ENCODE measurements around the gene MLLT3.
"Not testable (repeated sequence)": the region's sequence is repeated elsewhere in the genome, so short reads cannot be mapped to it uniquely, and the experiment has no call there.

Gene MLLT3

GRCh38 chr9:20593537-20593936 lies 28.8 kb downstream of the MLLT3 start:
- no peak for DNase-seq

- no peak for DNase-seq
These were observed 29.2 kb downstream of the MLLT3 start for GRCh38 chr9:20593105-20593504.

- no peak for DNase-seq
These were observed 29.6 kb downstream of the MLLT3 start for GRCh38 chr9:20592673-20593072.

GRCh38 chr9:20591223-20591622 lies 31.1 kb downstream of the MLLT3 start:
- no peak for DNase-seq

GRCh38 chr9:20584968-20585643 lies 37.2 kb downstream of the MLLT3 start:
- DNase-seq = no peak

- not testable (repeated sequence) for DNase-seq
These were observed 39.2 kb downstream of the MLLT3 start for GRCh38 chr9:20583088-20583487.

GRCh38 chr9:20582150-20582549 lies 40.1 kb downstream of the MLLT3 start:
- DNase-seq = no peak

GRCh38 chr9:20580673-20581072 lies 41.6 kb downstream of the MLLT3 start:
- no peak for DNase-seq

- DNase-seq = no peak
These were observed 42.6 kb downstream of the MLLT3 start for GRCh38 chr9:20579524-20580314.

GRCh38 chr9:20573023-20573422 lies 49.3 kb downstream of the MLLT3 start:
- no peak for DNase-seq

GRCh38 chr9:20570756-20571155 lies 51.5 kb downstream of the MLLT3 start:
- DNase-seq = no peak

- no peak for DNase-seq
These were observed 52.2 kb downstream of the MLLT3 start for GRCh38 chr9:20570087-20570486.

- DNase-seq = no peak
These were observed 52.8 kb downstream of the MLLT3 start for GRCh38 chr9:20569525-20569924.

- no peak for DNase-seq
These were observed 53.9 kb downstream of the MLLT3 start for GRCh38 chr9:20568400-20568799.

- DNase-seq = no peak
These were observed 55.9 kb downstream of the MLLT3 start for GRCh38 chr9:20566401-20566800.

GRCh38 chr9:20564650-20565049 lies 57.6 kb downstream of the MLLT3 start:
- DNase-seq = no peak

- no peak for DNase-seq
These were observed 58.4 kb downstream of the MLLT3 start for GRCh38 chr9:20563917-20564316.

GRCh38 chr9:20562051-20562450 lies 60.2 kb downstream of the MLLT3 start:
- no peak for DNase-seq

- no peak for DNase-seq
These were observed 60.8 kb downstream of the MLLT3 start for GRCh38 chr9:20561531-20561930.

GRCh38 chr9:20559231-20559890 lies 62.9 kb downstream of the MLLT3 start:
- DNase-seq = no peak

GRCh38 chr9:20558566-20559016 lies 63.7 kb downstream of the MLLT3 start:
- DNase-seq = no peak

- no peak for DNase-seq
These were observed 64.3 kb downstream of the MLLT3 start for GRCh38 chr9:20557890-20558565.

GRCh38 chr9:20557285-20557684 lies 65.0 kb downstream of the MLLT3 start:
- DNase-seq = no peak

Data from activated CD4-positive, CD25-positive, alpha-beta regulatory T cell (primary cell).